ENCODE results near the gene APOB.

- no peak for TF ChIP-seq REST (IDR thresholded peaks at IDR 0.05; ENCODE audit: low read depth, low read length)
- TF ChIP-seq CTCF (IDR thresholded peaks at IDR 0.05), result no peak
- TF ChIP-seq TEAD4 (IDR thresholded peaks at IDR 0.05; ENCODE audit: borderline replicate concordance, insufficient read depth), result no peak
Measured at GRCh38 chr2:21040468-21041377, 3.1 kb downstream of the APOB start.
